GM12892 (cell line): Measurements from ENCODE around the gene MME.

Experiments
- POLR2A ChIP-seq: IDR thresholded peaks from 2 replicates; pipeline ENCODE4 v1.6.1; 2011; ENCODE audit warnings: low read depth, low read length, control low read depth
- POLR2AphosphoS5 ChIP-seq: IDR thresholded peaks from 2 replicates; pipeline ENCODE4 v1.6.1; 2011; ENCODE audit warnings: low read depth, low read length, control low read depth

GRCh38 chr3:155070932-155071387 lies 9.2 kb upstream of the MME start:
- TF ChIP-seq POLR2AphosphoS5: no peak
- no peak for TF ChIP-seq POLR2A
